Rectal smooth muscle tissue (tissue), 1 donor: ENCODE data around the gene AP3B1.

ENCODE experiments used
- H3K27ac ChIP-seq: one replicate; pipeline ENCODE4 v1.7.0; 2013; ENCODE audit warnings: low read depth, low read length, inconsistent platforms
- H3K27me3 ChIP-seq: one replicate; pipeline ENCODE4 v1.7.0; 2013; ENCODE audit warnings: low read length; ENCODE audit not compliant: control insufficient read depth, insufficient read depth
- H3K36me3 ChIP-seq: one replicate; pipeline ENCODE4 v1.7.0; 2013; ENCODE audit warnings: low read length; ENCODE audit not compliant: control insufficient read depth, insufficient read depth
- H3K4me1 ChIP-seq: one replicate; pipeline ENCODE4 v1.7.0; 2013; ENCODE audit warnings: low read length; ENCODE audit not compliant: control insufficient read depth, insufficient read depth
- H3K4me3 ChIP-seq: one replicate; pipeline ENCODE4 v1.7.0; 2013; ENCODE audit warnings: low read length
- H3K9ac ChIP-seq: one replicate; pipeline ENCODE4 v1.7.0; 2013; ENCODE audit warnings: low read length

Gene AP3B1

GRCh38 chr5:78162253-78162862 lies 132.1 kb downstream of the AP3B1 start:
- H3K9ac ChIP-seq, result no peak overlapping the region
- H3K4me1 ChIP-seq, result no peaks in the 10 kb centered on the region
- no peak overlapping the region for H3K27ac ChIP-seq
- H3K36me3 ChIP-seq, result no peaks in the 10 kb centered on the region
- no peak overlapping the region for H3K4me3 ChIP-seq
- H3K27me3 ChIP-seq, result no peaks in the 10 kb centered on the region

- Histone ChIP-seq H3K27me3 (no peaks in the 10 kb centered on the region), H3K36me3 (peaks cover 10% of the 10 kb centered on the region)
These were observed 137.5 kb downstream of the AP3B1 start for GRCh38 chr5:78157001-78157400.

GRCh38 chr5:78151594-78152271 lies 142.8 kb downstream of the AP3B1 start:
- no peaks in the 10 kb centered on the region for H3K4me1 ChIP-seq
- H3K9ac ChIP-seq, result no peak overlapping the region
- peaks cover 6% of the 10 kb centered on the region for H3K36me3 ChIP-seq
- H3K4me3 ChIP-seq, result no peak overlapping the region
- no peaks in the 10 kb centered on the region for H3K27me3 ChIP-seq
- H3K27ac ChIP-seq, result no peak overlapping the region

More at GRCh38 chr5:78157001-78157400, 137.5 kb downstream of the AP3B1 start:
- Histone ChIP-seq H3K27ac (no peak overlapping the region), H3K9ac (no peak overlapping the region), H3K4me3 (no peak overlapping the region), H3K4me1 (no peaks in the 10 kb centered on the region)

GRCh38 chr5:78137290-78137689 lies 157.2 kb downstream of the AP3B1 start:
- no peaks in the 10 kb centered on the region for H3K27me3 ChIP-seq
- peaks cover 2% of the 10 kb centered on the region for H3K36me3 ChIP-seq
- no peak overlapping the region for H3K9ac ChIP-seq
- H3K4me1 ChIP-seq, result no peaks in the 10 kb centered on the region
- H3K27ac ChIP-seq, result no peak overlapping the region
- H3K4me3 ChIP-seq, result no peak overlapping the region

- H3K4me1 ChIP-seq, result no peaks in the 10 kb centered on the region
- H3K36me3 ChIP-seq, result no peaks in the 10 kb centered on the region
These were observed 161.1 kb downstream of the AP3B1 start for GRCh38 chr5:78133423-78133822.

GRCh38 chr5:78132507-78132906 lies 162.0 kb downstream of the AP3B1 start:
- Histone ChIP-seq H3K4me1 (no peaks in the 10 kb centered on the region), H3K27me3 (no peaks in the 10 kb centered on the region), H3K27ac (no peak overlapping the region), H3K9ac (no peak overlapping the region), H3K36me3 (no peaks in the 10 kb centered on the region), H3K4me3 (no peak overlapping the region)

More at GRCh38 chr5:78133423-78133822, 161.1 kb downstream of the AP3B1 start:
- Histone ChIP-seq H3K4me3 (no peak overlapping the region), H3K27me3 (no peaks in the 10 kb centered on the region), H3K9ac (no peak overlapping the region), H3K27ac (no peak overlapping the region)

- H3K27ac ChIP-seq, result no peak overlapping the region
- no peak overlapping the region for H3K4me3 ChIP-seq
- no peaks in the 10 kb centered on the region for H3K27me3 ChIP-seq
- H3K4me1 ChIP-seq, result no peaks in the 10 kb centered on the region
- H3K9ac ChIP-seq, result no peak overlapping the region
- H3K36me3 ChIP-seq, result no peaks in the 10 kb centered on the region
These were observed 164.9 kb downstream of the AP3B1 start for GRCh38 chr5:78129597-78129996.

- H3K4me3 ChIP-seq, result no peak overlapping the region
- no peaks in the 10 kb centered on the region for H3K4me1 ChIP-seq
- no peaks in the 10 kb centered on the region for H3K36me3 ChIP-seq
- no peak overlapping the region for H3K9ac ChIP-seq
- H3K27ac ChIP-seq, result no peak overlapping the region
- no peaks in the 10 kb centered on the region for H3K27me3 ChIP-seq
These were observed 166.6 kb downstream of the AP3B1 start for GRCh38 chr5:78127875-78128274.

GRCh38 chr5:78126536-78126935 lies 168.0 kb downstream of the AP3B1 start:
- Histone ChIP-seq H3K27me3 (no peaks in the 10 kb centered on the region), H3K9ac (no peak overlapping the region), H3K36me3 (no peaks in the 10 kb centered on the region), H3K4me1 (no peaks in the 10 kb centered on the region), H3K27ac (no peak overlapping the region), H3K4me3 (no peak overlapping the region)

- H3K36me3 ChIP-seq, result no peaks in the 10 kb centered on the region
- no peaks in the 10 kb centered on the region for H3K27me3 ChIP-seq
These were observed 178.3 kb downstream of the AP3B1 start for GRCh38 chr5:78116167-78116566.

GRCh38 chr5:78113689-78114264 lies 180.7 kb downstream of the AP3B1 start:
- Histone ChIP-seq H3K27ac (no peak overlapping the region), H3K4me1 (no peaks in the 10 kb centered on the region), H3K9ac (no peak overlapping the region), H3K4me3 (no peak overlapping the region), H3K27me3 (no peaks in the 10 kb centered on the region), H3K36me3 (no peaks in the 10 kb centered on the region)

More at GRCh38 chr5:78116167-78116566, 178.3 kb downstream of the AP3B1 start:
- Histone ChIP-seq H3K9ac (no peak overlapping the region), H3K4me3 (no peak overlapping the region), H3K27ac (no peak overlapping the region), H3K4me1 (no peaks in the 10 kb centered on the region)

- no peak overlapping the region for H3K4me3 ChIP-seq
- no peak overlapping the region for H3K27ac ChIP-seq
- no peaks in the 10 kb centered on the region for H3K36me3 ChIP-seq
- H3K27me3 ChIP-seq, result no peaks in the 10 kb centered on the region
- no peaks in the 10 kb centered on the region for H3K4me1 ChIP-seq
- no peak overlapping the region for H3K9ac ChIP-seq
These were observed 181.6 kb downstream of the AP3B1 start for GRCh38 chr5:78112931-78113330.
